ENCODE measurements around the gene CREM. TPM values are rescaled to one million over a fixed set of nuclear protein-coding genes. Genes with fewer than 3 reads are reported as not detected.

Gene CREM
- total and polyA plus RNA-seq, 10 of the 15 experiments (the other 5 are each of a cell fraction or from before 2014, with no cell fraction given), result 51.3 to 115 (median 70.6) TPM

- intact Hi-C loops (cut with micrococcal nuclease; ENCODE audit: unreplicated experiment), result no loop called here
- ChIA-PET RAD21 (ENCODE audit: unreplicated experiment) (no interaction called here), SMC1A (ENCODE audit: uncharacterized antibody, unreplicated experiment) (no interaction called here), POLR2A (no interaction called here), CTCF (interaction anchor here (0.7 kb wide), 1 partner anchor 131 kb away, joined by 3 read pairs; no protein-coding TSS in a partner anchor)
- in situ Hi-C loops (cut with MboI), result no loop called here
- Histone ChIP-seq H3K4me3 (no peak overlapping the region), H3K27me3 (replicated peaks in 1 of 2; ENCODE audit: control insufficient read depth in 2 of 2, insufficient read depth in 2 of 2, low read length in 1 of 2) (no peaks in the 10 kb centered on the region), H3K27ac (ENCODE audit: control insufficient read depth, insufficient read depth) (no peak overlapping the region), H3K4me1 (ENCODE audit: control insufficient read depth, insufficient read depth, low read length) (peaks cover 4% of the 10 kb centered on the region; the same call in 1 of the 2 replicates), H3K36me3 (ENCODE audit: control insufficient read depth in 2 of 2, insufficient read depth in 2 of 2, low read length in 1 of 2) (no peaks in the 10 kb centered on the region), H3K9ac (ENCODE audit: control insufficient read depth, insufficient read depth, low read length) (no peak overlapping the region), H3K79me2 (ENCODE audit: control insufficient read depth, insufficient read depth, low read length) (peaks cover 22% of the 10 kb centered on the region), H3K4me2 (ENCODE audit: control insufficient read depth, insufficient read depth) (no peak overlapping the region), H4K20me1 (ENCODE audit: control insufficient read depth, insufficient read depth) (no peaks in the 10 kb centered on the region), H2AFZ (ENCODE audit: control insufficient read depth, low read depth, low read length) (no peak overlapping the region), H3K9me3 (replicated peaks; ENCODE audit: control insufficient read depth, insufficient read depth, low read length) (no peaks in the 10 kb centered on the region; the same call in 1 of the 3 replicates)
- FAIRE-seq, result no peak
- no peak for ATAC-seq
- no peak for DNase-seq (ENCODE audit: low read depth, low spot score)
- WGBS (ENCODE audit: insufficient coverage, insufficient replicate concordance, low lambda C conversion rate, missing lambda C conversion rate), result 0% methylated on average over 1 of the region's 1 CpG
- TF ChIP-seq KAT2A (conservative IDR thresholded peaks at IDR 0.05; ENCODE audit: control insufficient read depth, low read depth, low read length), result no peak
- no peak for TF ChIP-seq NFIC (IDR thresholded peaks at IDR 0.05; ENCODE audit: low read depth, low read length)
- TF ChIP-seq SREBF1 (IDR thresholded peaks at IDR 0.05; ENCODE audit: low read length), result no peak
- no peak for TF ChIP-seq SUPT20H (IDR thresholded peaks at IDR 0.05; ENCODE audit: borderline replicate concordance, control insufficient read depth, low read depth, low read length)
- TF ChIP-seq CHD1 (IDR thresholded peaks at IDR 0.05; ENCODE audit: low read depth, low read length), result no peak
- TF ChIP-seq FOXK2 (IDR thresholded peaks at IDR 0.05), result no peak
- no peak for TF ChIP-seq YY1 (IDR thresholded peaks at IDR 0.05; ENCODE audit: low read depth, low read length)
- TF ChIP-seq SMARCA5 (IDR thresholded peaks at IDR 0.05), result no peak
- no peak for TF ChIP-seq MTA3 (IDR thresholded peaks at IDR 0.05; ENCODE audit: borderline replicate concordance, low read length)
- no peak for TF ChIP-seq BHLHE40 (IDR thresholded peaks at IDR 0.05; ENCODE audit: borderline replicate concordance in 1 of 2, low read depth in 2 of 2, low read length in 1 of 2)
- no peak for TF ChIP-seq NFYA (IDR thresholded peaks at IDR 0.05; ENCODE audit: borderline replicate concordance, low read depth, low read length)
- no peak for TF ChIP-seq E4F1 (IDR thresholded peaks at IDR 0.05; ENCODE audit: borderline replicate concordance, partially characterized antibody)
- BruUV-seq (replicated peaks), result no TSS peak
Measured at GRCh38 chr10:35092851-35093250, 33.8 kb upstream of the CREM start.

Measured in GM12878 (cell line).